SK-N-SH (cell line): ENCODE data around the gene ERC2. TPM values are rescaled to one million over a fixed set of nuclear protein-coding genes. Genes with fewer than 3 reads are reported as not detected.

Experiments used
- CTCF ChIA-PET: fragments of 300-600, 350-600 bp; formaldehyde crosslinking; extraction: SDS; loops from one replicate; lab custom pipeline; 2021; lab: Yijun Ruan, JAX
- POLR2A ChIA-PET: fragments of 350-600 bp; sonication (Branson Sonifier 250); formaldehyde crosslinking; extraction: SDS; loops from one replicate; lab custom pipeline; 2020; ENCODE audit warnings: antibody characterized with exemption, inconsistent platforms; lab: Yijun Ruan, JAX
- DNase-seq: peaks from one replicate; pipeline ENCODE4 v3.0.0; 2012
- H2AFZ ChIP-seq: fragments of 200-600 bp; sonication (generic); 2 replicates; pipeline ENCODE4 v1.8.1; 2016; ENCODE audit warnings: antibody characterized with exemption, mild to moderate bottlenecking, low read depth
- H3F3A ChIP-seq: fragments of 200-600 bp; sonication (generic); replicated peaks from 2 replicates; pipeline ENCODE3; 2016; ENCODE audit warnings: antibody characterized with exemption, mild to moderate bottlenecking; ENCODE audit not compliant: insufficient read depth
- H3K27ac ChIP-seq, 2 experiments: fragments of 200-500 bp in 1 of 2; fragments of 200-600 bp in 1 of 2; sonication (Bioruptor generic) in 1 of 2; sonication (generic), shearing (Covaris generic) in 1 of 2; 2 replicates each; pipeline versions ENCODE4 v1.5.1 to v1.6.1; 2014 to 2016; ENCODE audit warnings: low read depth in 2 of 2, inconsistent platforms in 1 of 2, low read length in 1 of 2, mild to moderate bottlenecking in 1 of 2, mixed read lengths in 1 of 2
- H3K27me3 ChIP-seq: fragments of 200-600 bp; sonication (generic), shearing (Covaris generic); 2 replicates; pipeline ENCODE4 v1.6.1; 2016; ENCODE audit warnings: mixed run types; ENCODE audit not compliant: insufficient read depth
- H3K36me3 ChIP-seq, 2 experiments: fragments of 200-500 bp in 1 of 2; fragments of 200-600 bp in 1 of 2; sonication (Bioruptor generic) in 1 of 2; sonication (generic) in 1 of 2; replicated peaks in 1 of 2; 2 replicates each; pipeline versions ENCODE3 to v1.5.1; 2014 to 2016; ENCODE audit warnings: low read length in 1 of 2, mild to moderate bottlenecking in 1 of 2; ENCODE audit not compliant: insufficient read depth in 2 of 2, control insufficient read depth in 1 of 2
- H3K4me1 ChIP-seq, 2 experiments: fragments of 200-500 bp in 1 of 2; fragments of 200-600 bp in 1 of 2; sonication (Bioruptor generic) in 1 of 2; sonication (generic), shearing (Covaris generic) in 1 of 2; 2 replicates each; pipeline versions ENCODE4 v1.5.1 to v1.6.1; 2014 to 2016; ENCODE audit warnings: low read depth in 1 of 2, low read length in 1 of 2, mixed run types in 1 of 2; ENCODE audit not compliant: insufficient read depth in 2 of 2, control insufficient read depth in 1 of 2
- H3K4me2 ChIP-seq: fragments of 200-600 bp; sonication (generic), shearing (Covaris generic); 2 replicates; pipeline ENCODE4 v1.6.1; 2017; ENCODE audit warnings: mixed run types
- H3K4me3 ChIP-seq, 2 experiments: fragments of 200-500 bp in 1 of 2; fragments of 200-600 bp in 1 of 2; sonication (Bioruptor generic) in 1 of 2; sonication (generic), shearing (Covaris generic) in 1 of 2; 2 replicates each; pipeline versions ENCODE4 v1.5.1 to v1.8.1; 2014 to 2016; ENCODE audit warnings: low read depth in 2 of 2, inconsistent platforms in 1 of 2, low read length in 1 of 2, mild to moderate bottlenecking in 1 of 2, mixed read lengths in 1 of 2, moderate library complexity in 1 of 2
- H3K79me2 ChIP-seq: fragments of 200-600 bp; sonication (generic); 2 replicates; pipeline ENCODE4 v1.8.1; 2017; ENCODE audit warnings: mild to moderate bottlenecking; ENCODE audit not compliant: insufficient read depth
- H3K9ac ChIP-seq: fragments of 200-600 bp; sonication (generic); 2 replicates; pipeline ENCODE4 v1.6.1; 2017; ENCODE audit warnings: mixed run types
- H3K9me2 ChIP-seq: fragments of 200-600 bp; sonication (generic); 2 replicates; pipeline ENCODE4 v1.6.1; 2017; ENCODE audit warnings: mixed run types
- H3K9me3 ChIP-seq: fragments of 200-600 bp; sonication (generic); 2 replicates; pipeline ENCODE4 v1.6.1; 2017; ENCODE audit warnings: mixed run types, mild to moderate bottlenecking, moderate library complexity
- H4K20me1 ChIP-seq: fragments of 200-600 bp; sonication (generic); 2 replicates; pipeline ENCODE4 v1.6.1; 2017; ENCODE audit warnings: mild to moderate bottlenecking, mixed run types; ENCODE audit not compliant: insufficient read depth
- CHD2 ChIP-seq: fragments of 150-350 bp; IDR thresholded peaks from 2 replicates; pipeline ENCODE4 v1.6.1; 2018; ENCODE audit warnings: low read length; ENCODE audit not compliant: partially characterized antibody
- ELF1 ChIP-seq: IDR thresholded peaks from 2 replicates; pipeline ENCODE4 v1.4.0; 2012
- EP300 ChIP-seq, 2 experiments: IDR thresholded peaks; 2 replicates each; pipeline versions ENCODE4 v1.4.0 to v1.6.1; 2012; ENCODE audit warnings: borderline replicate concordance in 1 of 2, low read depth in 1 of 2, low read length in 1 of 2
- EZH2phosphoT487 ChIP-seq: fragments of 200-600 bp; sonication (generic); IDR thresholded peaks from 2 replicates; pipeline ENCODE4 v1.6.1; 2017; ENCODE audit warnings: low read depth, mixed run types, mild to moderate bottlenecking, antibody characterized with exemption, moderate library complexity, borderline replicate concordance
- FOXJ3 ChIP-seq: sonication (generic); formaldehyde crosslinking; IDR thresholded peaks from 2 replicates; pipeline ENCODE4 v1.5.1; 2020; ENCODE audit warnings: mild to moderate bottlenecking, missing genetic modification reagents
- FOXM1 ChIP-seq: IDR thresholded peaks from 2 replicates; pipeline ENCODE4 v1.4.0; 2012; ENCODE audit warnings: low read depth, mild to moderate bottlenecking
- GABPA ChIP-seq: IDR thresholded peaks from 2 replicates; pipeline ENCODE4 v1.4.0; 2012; ENCODE audit warnings: low read depth, mild to moderate bottlenecking
- GATA2 ChIP-seq: sonication (generic); formaldehyde crosslinking; IDR thresholded peaks from 2 replicates; pipeline ENCODE4 v1.5.0; 2020; ENCODE audit warnings: mild to moderate bottlenecking, missing genetic modification reagents
- MEF2A ChIP-seq: IDR thresholded peaks from 2 replicates; pipeline ENCODE4 v1.4.0; 2012; ENCODE audit warnings: low read depth, borderline replicate concordance
- NFIC ChIP-seq: IDR thresholded peaks from 2 replicates; pipeline ENCODE4 v1.4.0; 2012; ENCODE audit warnings: borderline replicate concordance
- NRF1 ChIP-seq: IDR thresholded peaks from 2 replicates; pipeline ENCODE4 v1.6.1; 2012; ENCODE audit warnings: low read depth, mild to moderate bottlenecking, low read length
- POLR2AphosphoS5 ChIP-seq: IDR thresholded peaks from 2 replicates; pipeline ENCODE4 v1.6.1; 2012; ENCODE audit warnings: low read depth, low read length
- RAD21 ChIP-seq: IDR thresholded peaks from 2 replicates; pipeline ENCODE4 v1.6.1; 2012; ENCODE audit warnings: mild to moderate bottlenecking, low read length
- RFX5 ChIP-seq: IDR thresholded peaks from 2 replicates; pipeline ENCODE4 v1.6.1; 2012; ENCODE audit warnings: mild to moderate bottlenecking, improper control_type of control experiment, low read length
- SIN3A ChIP-seq: IDR thresholded peaks from 2 replicates; pipeline ENCODE4 v1.6.1; 2012; ENCODE audit warnings: low read depth, mild to moderate bottlenecking, low read length, moderate library complexity, borderline replicate concordance
- USF1 ChIP-seq: IDR thresholded peaks from 2 replicates; pipeline ENCODE4 v1.4.0; 2012; ENCODE audit warnings: low read depth, borderline replicate concordance
- USF2 ChIP-seq: fragments of 150-350 bp; IDR thresholded peaks from 2 replicates; pipeline ENCODE4 v1.6.1; 2017; ENCODE audit warnings: antibody characterized with exemption, low read length, low read depth, borderline replicate concordance
- YY1 ChIP-seq: IDR thresholded peaks from 2 replicates; pipeline ENCODE4 v1.4.0; 2012; ENCODE audit warnings: low read depth, mild to moderate bottlenecking
- WGBS: methylation state at CpG from one replicate; pipeline ENCODE4 v1.1.6; 2017; ENCODE audit warnings: low lambda C conversion rate; 5-methylcytosine and 5-hydroxymethylcytosine counted together
- polyA plus RNA-seq, 3 experiments: library from polyadenylated mRNA; depleted of rRNA; stranded (reverse); fragments of >200 nt; gene quantifications; 2 replicates each; pipeline ENCODE4 v1.2.3, GENCODE V29; 2012
- TF ChIP-seq, protein P1 (sequence below): fragments of 150-350 bp; IDR thresholded peaks from 2 replicates; pipeline ENCODE4 v1.6.1; 2016; ENCODE audit warnings: mild to moderate bottlenecking, low read depth, low read length
- TF ChIP-seq, protein P2 (sequence below): IDR thresholded peaks from 2 replicates; pipeline ENCODE4 v1.6.1; 2012; ENCODE audit warnings: mild to moderate bottlenecking, low read depth, low read length, moderate library complexity

ERC2 gene
- polyA plus RNA-seq, 1 of the 3 experiments (the other 2 are of a cell fraction) = 1.6 TPM

DNA sequence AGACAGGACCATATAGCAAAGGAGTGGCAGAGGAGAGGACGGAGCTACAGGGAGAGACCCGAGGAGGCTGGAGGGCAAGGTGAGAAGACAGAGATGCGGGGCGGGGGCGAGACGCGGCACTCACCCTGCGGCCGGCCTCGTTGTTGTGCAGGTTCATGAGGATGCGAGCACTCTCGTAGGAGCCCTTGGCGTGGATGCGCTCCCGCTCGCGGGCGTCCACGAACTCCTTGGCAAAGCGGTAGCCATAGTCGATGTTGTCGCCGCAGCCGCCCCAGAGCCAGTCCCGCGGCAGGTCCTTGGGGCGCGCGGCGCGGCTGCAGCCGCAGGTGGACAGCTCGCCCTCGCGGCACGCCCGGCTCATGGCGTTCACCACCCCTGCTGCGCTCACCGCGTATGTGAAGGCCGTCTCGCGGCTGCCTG, 994.0 kb downstream of the ERC2 start:
- CTCF ChIA-PET = no interaction called here
- Histone ChIP-seq H3K79me2 (peaks cover 76% of the 10 kb centered on the region), H3K4me2 (no peak overlapping the region)

GRCh38 chr3:55473788-55474187, 994.5 kb downstream of the ERC2 start:
- POLR2A ChIA-PET = no interaction called here
- no peaks in the 10 kb centered on the region for H3K27me3 ChIP-seq
- no peak overlapping the region for H3K9ac ChIP-seq
- CTCF ChIA-PET = no interaction called here
- 94% methylated on average over 6 of the region's 6 CpGs for WGBS
- H4K20me1 ChIP-seq = no peaks in the 10 kb centered on the region
- peaks cover 6% of the 10 kb centered on the region for H3F3A ChIP-seq
- peaks cover 3 to 12% of the 10 kb centered on the region in 2 experiments; a peak in 2 of 4 replicates for H3K4me1 ChIP-seq
- H2AFZ ChIP-seq = no peak overlapping the region
- no peak overlapping the region for H3K4me2 ChIP-seq
- peaks cover 50% of the 10 kb centered on the region in 2 experiments for H3K36me3 ChIP-seq
- no peak overlapping the region for H3K27ac ChIP-seq
- H3K4me3 ChIP-seq = no peak overlapping the region
- DNase-seq = no peak
- H3K9me2 ChIP-seq = no peaks in the 10 kb centered on the region
- no peaks in the 10 kb centered on the region for H3K9me3 ChIP-seq
- peaks cover 72% of the 10 kb centered on the region for H3K79me2 ChIP-seq
- TF ChIP-seq USF1 = no peak
- TF ChIP-seq, protein P1, sequence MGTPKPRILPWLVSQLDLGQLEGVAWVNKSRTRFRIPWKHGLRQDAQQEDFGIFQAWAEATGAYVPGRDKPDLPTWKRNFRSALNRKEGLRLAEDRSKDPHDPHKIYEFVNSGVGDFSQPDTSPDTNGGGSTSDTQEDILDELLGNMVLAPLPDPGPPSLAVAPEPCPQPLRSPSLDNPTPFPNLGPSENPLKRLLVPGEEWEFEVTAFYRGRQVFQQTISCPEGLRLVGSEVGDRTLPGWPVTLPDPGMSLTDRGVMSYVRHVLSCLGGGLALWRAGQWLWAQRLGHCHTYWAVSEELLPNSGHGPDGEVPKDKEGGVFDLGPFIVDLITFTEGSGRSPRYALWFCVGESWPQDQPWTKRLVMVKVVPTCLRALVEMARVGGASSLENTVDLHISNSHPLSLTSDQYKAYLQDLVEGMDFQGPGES = no peak
- TF ChIP-seq USF2 = no peak
- no peak for TF ChIP-seq FOXJ3
- TF ChIP-seq SIN3A = no peak
- TF ChIP-seq FOXM1 = no peak
- no peak for TF ChIP-seq POLR2AphosphoS5
- no peak for TF ChIP-seq EP300 (IDR thresholded peaks at IDR 0.05; ENCODE audit: borderline replicate concordance in 1 of 2, low read depth in 1 of 2, low read length in 1 of 2)
- TF ChIP-seq MEF2A = no peak
- no peak for TF ChIP-seq ELF1
- no peak for TF ChIP-seq RAD21
- no peak for TF ChIP-seq GABPA
- TF ChIP-seq CHD2 = no peak
- TF ChIP-seq NRF1 = no peak
- TF ChIP-seq YY1 = no peak
- TF ChIP-seq RFX5 = no peak

More for the DNA sequence above, 994.0 kb downstream of the ERC2 start:
- Histone ChIP-seq H3K27ac (no peak overlapping the region), H4K20me1 (no peaks in the 10 kb centered on the region), H2AFZ (no peak overlapping the region)
- TF ChIP-seq EZH2phosphoT487 (no peak), NFIC (no peak), EP300 (IDR thresholded peaks at IDR 0.05; ENCODE audit: borderline replicate concordance in 1 of 2, low read depth in 1 of 2, low read length in 1 of 2) (no peak), GATA2 (CRISPR knock-in tag) (no peak)
- TF ChIP-seq, protein P2, sequence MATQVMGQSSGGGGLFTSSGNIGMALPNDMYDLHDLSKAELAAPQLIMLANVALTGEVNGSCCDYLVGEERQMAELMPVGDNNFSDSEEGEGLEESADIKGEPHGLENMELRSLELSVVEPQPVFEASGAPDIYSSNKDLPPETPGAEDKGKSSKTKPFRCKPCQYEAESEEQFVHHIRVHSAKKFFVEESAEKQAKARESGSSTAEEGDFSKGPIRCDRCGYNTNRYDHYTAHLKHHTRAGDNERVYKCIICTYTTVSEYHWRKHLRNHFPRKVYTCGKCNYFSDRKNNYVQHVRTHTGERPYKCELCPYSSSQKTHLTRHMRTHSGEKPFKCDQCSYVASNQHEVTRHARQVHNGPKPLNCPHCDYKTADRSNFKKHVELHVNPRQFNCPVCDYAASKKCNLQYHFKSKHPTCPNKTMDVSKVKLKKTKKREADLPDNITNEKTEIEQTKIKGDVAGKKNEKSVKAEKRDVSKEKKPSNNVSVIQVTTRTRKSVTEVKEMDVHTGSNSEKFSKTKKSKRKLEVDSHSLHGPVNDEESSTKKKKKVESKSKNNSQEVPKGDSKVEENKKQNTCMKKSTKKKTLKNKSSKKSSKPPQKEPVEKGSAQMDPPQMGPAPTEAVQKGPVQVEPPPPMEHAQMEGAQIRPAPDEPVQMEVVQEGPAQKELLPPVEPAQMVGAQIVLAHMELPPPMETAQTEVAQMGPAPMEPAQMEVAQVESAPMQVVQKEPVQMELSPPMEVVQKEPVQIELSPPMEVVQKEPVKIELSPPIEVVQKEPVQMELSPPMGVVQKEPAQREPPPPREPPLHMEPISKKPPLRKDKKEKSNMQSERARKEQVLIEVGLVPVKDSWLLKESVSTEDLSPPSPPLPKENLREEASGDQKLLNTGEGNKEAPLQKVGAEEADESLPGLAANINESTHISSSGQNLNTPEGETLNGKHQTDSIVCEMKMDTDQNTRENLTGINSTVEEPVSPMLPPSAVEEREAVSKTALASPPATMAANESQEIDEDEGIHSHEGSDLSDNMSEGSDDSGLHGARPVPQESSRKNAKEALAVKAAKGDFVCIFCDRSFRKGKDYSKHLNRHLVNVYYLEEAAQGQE = no peak
- TF ChIP-seq, all 33 proteins: peak for 0
- Histone ChIP-seq H3K4me3 (no peak overlapping the region), H3K9me3 (no peaks in the 10 kb centered on the region), H3K9me2 (no peaks in the 10 kb centered on the region), H3K27me3 (no peaks in the 10 kb centered on the region), H3K4me1 (peaks cover 3 to 7% of the 10 kb centered on the region in 2 experiments; a peak in 2 of 4 replicates), H3F3A (peaks cover 3% of the 10 kb centered on the region), H3K36me3 (peaks cover 50 to 54% of the 10 kb centered on the region in 2 experiments), H3K9ac (no peak overlapping the region)
- POLR2A ChIA-PET = no interaction called here
- WGBS = 95% methylated on average over 24 of the region's 44 CpGs
- no peak for DNase-seq
